KOPT-K1 (cell line): ENCODE measurements around the gene CROCC2.

Experiments used
- H3K27ac ChIP-seq: fragments of 200-600 bp; sonication (generic); 2 replicates; pipeline ENCODE4 v1.5.1; 2016; ENCODE audit warnings: antibody characterized with exemption, mild to moderate bottlenecking, low read depth, low read length; ENCODE audit not compliant: poor library complexity, severe bottlenecking
- H3K36me3 ChIP-seq: fragments of 200-600 bp; sonication (generic); 2 replicates; pipeline ENCODE4 v1.5.1; 2017; ENCODE audit warnings: antibody characterized with exemption, mild to moderate bottlenecking, low read length, moderate library complexity; ENCODE audit not compliant: insufficient read depth
- H3K9me3 ChIP-seq: fragments of 200-600 bp; sonication (generic); 2 replicates; pipeline ENCODE4 v1.5.1; 2017; ENCODE audit warnings: antibody characterized with exemption, low read length, mild to moderate bottlenecking; ENCODE audit not compliant: insufficient read depth, poor library complexity, severe bottlenecking

CROCC2 gene

GRCh38 chr2:240990266-240990529, 84.1 kb downstream of the CROCC2 start:
- Histone ChIP-seq H3K36me3 (no peaks in the 10 kb centered on the region), H3K9me3 (no peaks in the 10 kb centered on the region), H3K27ac (no peak overlapping the region)

GRCh38 chr2:240990726-240991377, 84.7 kb downstream of the CROCC2 start:
- Histone ChIP-seq H3K27ac (no peak overlapping the region), H3K9me3 (no peaks in the 10 kb centered on the region), H3K36me3 (no peaks in the 10 kb centered on the region)

GRCh38 chr2:240991378-240992263, 85.5 kb downstream of the CROCC2 start:
- Histone ChIP-seq H3K36me3 (no peaks in the 10 kb centered on the region), H3K27ac (no peak overlapping the region), H3K9me3 (no peaks in the 10 kb centered on the region)

GRCh38 chr2:240992572-240993291, 86.6 kb downstream of the CROCC2 start:
- no peaks in the 10 kb centered on the region for H3K36me3 ChIP-seq
- H3K9me3 ChIP-seq = no peaks in the 10 kb centered on the region
- no peak overlapping the region for H3K27ac ChIP-seq

GRCh38 chr2:240993446-240994170, 87.5 kb downstream of the CROCC2 start:
- Histone ChIP-seq H3K27ac (no peak overlapping the region), H3K36me3 (no peaks in the 10 kb centered on the region), H3K9me3 (no peaks in the 10 kb centered on the region)

- Histone ChIP-seq H3K36me3 (no peaks in the 10 kb centered on the region), H3K9me3 (no peaks in the 10 kb centered on the region), H3K27ac (no peak overlapping the region)
Observed at GRCh38 chr2:240994171-240994896, 88.2 kb downstream of the CROCC2 start.

GRCh38 chr2:240995041-240996021, 89.2 kb downstream of the CROCC2 start:
- H3K27ac ChIP-seq = no peak overlapping the region

GRCh38 chr2:240996161-240996833, 90.2 kb downstream of the CROCC2 start:
- no peaks in the 10 kb centered on the region for H3K9me3 ChIP-seq
- no peaks in the 10 kb centered on the region for H3K36me3 ChIP-seq
- no peak overlapping the region for H3K27ac ChIP-seq

More at GRCh38 chr2:240995041-240996021, 89.2 kb downstream of the CROCC2 start:
- Histone ChIP-seq H3K9me3 (no peaks in the 10 kb centered on the region), H3K36me3 (no peaks in the 10 kb centered on the region)

GRCh38 chr2:240996834-240997140, 90.7 kb downstream of the CROCC2 start:
- Histone ChIP-seq H3K27ac (no peak overlapping the region), H3K9me3 (no peaks in the 10 kb centered on the region), H3K36me3 (no peaks in the 10 kb centered on the region)

GRCh38 chr2:240997141-240997855, 91.2 kb downstream of the CROCC2 start:
- Histone ChIP-seq H3K36me3 (no peaks in the 10 kb centered on the region), H3K27ac (no peak overlapping the region), H3K9me3 (no peaks in the 10 kb centered on the region)

- Histone ChIP-seq H3K36me3 (no peaks in the 10 kb centered on the region), H3K9me3 (peaks cover 2% of the 10 kb centered on the region), H3K27ac (no peak within 1 kb of the TSS)
Observed at GRCh38 chr2:240997856-240998705, 91.9 kb downstream of the CROCC2 start, which contains the start of gene SNED1. SNED1 (plus strand) TSS chr2:240998618; CDS start chr2:240998838, 220 bp downstream.

- H3K27ac ChIP-seq = no peak overlapping the region
- H3K9me3 ChIP-seq = peaks cover 7% of the 10 kb centered on the region
- H3K36me3 ChIP-seq = no peaks in the 10 kb centered on the region
Observed at GRCh38 chr2:240998706-240998994, 92.5 kb downstream of the CROCC2 start.
